Measurements from ENCODE around the gene NRBF2.
"Not testable (repeated sequence)": the region's sequence is repeated elsewhere in the genome, so short reads cannot be mapped to it uniquely, and the experiment has no call there.

DNA sequence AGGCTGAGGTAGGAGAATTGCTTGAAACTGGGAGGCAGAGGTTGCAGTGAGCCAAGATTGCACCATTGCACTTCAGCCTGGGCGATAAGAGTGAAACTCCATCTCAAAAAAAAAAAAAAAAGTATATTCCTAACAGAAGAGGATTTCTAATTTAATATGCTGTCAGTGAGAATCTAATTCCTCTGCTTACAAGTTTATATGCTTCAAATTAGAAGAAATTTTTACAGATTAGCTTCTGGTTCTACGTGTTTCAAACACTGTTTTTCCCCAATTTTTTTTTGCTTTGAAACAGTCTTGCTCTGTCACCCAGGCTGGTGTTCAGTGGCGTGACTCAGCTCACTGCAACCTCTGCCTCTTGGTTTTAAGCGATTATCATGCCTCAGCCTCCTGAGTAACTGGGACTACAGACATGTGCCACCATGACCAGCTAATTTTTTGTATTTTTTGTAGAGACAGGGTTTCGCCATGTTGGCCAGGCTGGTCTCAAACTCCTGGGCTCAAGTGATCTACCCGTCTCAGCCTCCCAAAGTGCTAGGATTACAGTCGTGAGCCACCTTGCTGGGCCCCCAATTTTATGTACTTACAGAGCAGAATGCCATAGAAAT lies 30.7 kb upstream of the NRBF2 start:
- TF ChIP-seq, protein P1, sequence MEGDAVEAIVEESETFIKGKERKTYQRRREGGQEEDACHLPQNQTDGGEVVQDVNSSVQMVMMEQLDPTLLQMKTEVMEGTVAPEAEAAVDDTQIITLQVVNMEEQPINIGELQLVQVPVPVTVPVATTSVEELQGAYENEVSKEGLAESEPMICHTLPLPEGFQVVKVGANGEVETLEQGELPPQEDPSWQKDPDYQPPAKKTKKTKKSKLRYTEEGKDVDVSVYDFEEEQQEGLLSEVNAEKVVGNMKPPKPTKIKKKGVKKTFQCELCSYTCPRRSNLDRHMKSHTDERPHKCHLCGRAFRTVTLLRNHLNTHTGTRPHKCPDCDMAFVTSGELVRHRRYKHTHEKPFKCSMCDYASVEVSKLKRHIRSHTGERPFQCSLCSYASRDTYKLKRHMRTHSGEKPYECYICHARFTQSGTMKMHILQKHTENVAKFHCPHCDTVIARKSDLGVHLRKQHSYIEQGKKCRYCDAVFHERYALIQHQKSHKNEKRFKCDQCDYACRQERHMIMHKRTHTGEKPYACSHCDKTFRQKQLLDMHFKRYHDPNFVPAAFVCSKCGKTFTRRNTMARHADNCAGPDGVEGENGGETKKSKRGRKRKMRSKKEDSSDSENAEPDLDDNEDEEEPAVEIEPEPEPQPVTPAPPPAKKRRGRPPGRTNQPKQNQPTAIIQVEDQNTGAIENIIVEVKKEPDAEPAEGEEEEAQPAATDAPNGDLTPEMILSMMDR (IDR thresholded peaks at IDR 0.05; ENCODE audit: poor library complexity) = not testable (repeated sequence)
- TF ChIP-seq EZH2phosphoT487 (IDR thresholded peaks at IDR 0.05; ENCODE audit: low read depth, severe bottlenecking, unreplicated experiment); EZH2 (IDR thresholded peaks at IDR 0.05; ENCODE audit: borderline replicate concordance): not testable (repeated sequence)
